Measurements from ENCODE around the gene GLG1. TPM values are rescaled to one million over a fixed set of nuclear protein-coding genes. Genes with fewer than 3 reads are reported as not detected.

The GLG1 gene
- polyA plus RNA-seq, 2 donors, result 17.9 to 20.6 TPM

DNA sequence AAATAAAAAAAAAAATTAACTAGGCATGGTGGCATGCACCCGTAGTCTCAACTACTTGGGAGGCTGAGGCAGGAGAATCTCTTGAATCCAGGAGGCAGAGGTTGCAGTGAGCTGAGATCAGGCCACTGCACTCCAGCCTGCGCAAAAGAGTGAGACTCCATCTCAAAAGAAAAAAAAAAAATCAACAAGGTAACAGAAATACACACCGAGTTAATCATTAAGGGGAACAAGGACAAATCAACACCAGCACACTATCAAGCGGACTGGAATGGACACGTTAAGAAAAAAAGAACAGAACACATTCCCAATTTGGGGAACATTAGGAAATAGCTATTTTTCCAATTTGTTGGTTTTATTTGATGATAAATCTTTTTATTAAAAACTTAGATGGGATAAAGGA is 28.4 kb upstream of the GLG1 start:
- no peak overlapping the region for H3K27ac ChIP-seq (ENCODE audit: low read depth in 2 of 2, low read length in 1 of 2)
- WGBS, 2 donors, result 67 to 76% methylated on average over 5 of the region's 5 CpGs
- H3K9me3 ChIP-seq (ENCODE audit: control insufficient read depth in 2 of 2, insufficient read depth in 1 of 2, low read depth in 1 of 2, low read length in 1 of 2), result no peaks in the 10 kb centered on the region
- H3K36me3 ChIP-seq (ENCODE audit: control insufficient read depth in 2 of 2, insufficient read depth in 2 of 2, low read length in 1 of 2), result peaks cover 18 to 20% of the 10 kb centered on the region in 2 donors
- no peak overlapping the region for H3K4me3 ChIP-seq (ENCODE audit: low read depth in 1 of 2, low read length in 2 of 2)
- no peaks in the 10 kb centered on the region for H3K4me1 ChIP-seq (ENCODE audit: control insufficient read depth in 2 of 2, insufficient read depth in 2 of 2, low read length in 1 of 2)
- no peaks in the 10 kb centered on the region for H3K27me3 ChIP-seq (ENCODE audit: control insufficient read depth in 1 of 2, insufficient read depth in 2 of 2, low read length in 2 of 2)

DNA sequence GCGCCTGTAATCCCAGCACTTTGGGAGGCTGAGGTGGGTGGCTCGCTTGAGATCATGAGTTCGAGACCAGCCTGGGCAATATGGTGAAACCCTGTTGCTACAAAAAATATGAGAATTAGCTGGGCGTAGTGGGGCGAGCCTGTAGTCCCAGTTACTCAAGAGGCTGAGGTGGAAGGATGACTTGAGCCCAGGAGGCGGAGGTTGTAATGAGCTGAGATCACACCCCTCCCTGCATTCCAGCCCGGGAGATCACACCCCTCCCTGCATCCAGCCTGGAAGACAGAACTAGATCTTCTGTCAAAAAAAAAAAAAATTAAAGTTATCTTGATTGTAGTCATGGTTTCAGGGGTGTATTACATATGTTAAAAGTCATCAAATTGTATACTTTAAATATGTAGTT is 26.8 kb upstream of the GLG1 start:
- whole genome bisulfite sequencing, 2 donors, result 80 to 85% methylated on average over 7 of the region's 7 CpGs
- Histone ChIP-seq H3K36me3 (ENCODE audit: control insufficient read depth in 2 of 2, insufficient read depth in 2 of 2, low read length in 1 of 2) (peaks cover 18 to 21% of the 10 kb centered on the region in 2 donors), H3K27me3 (ENCODE audit: control insufficient read depth in 1 of 2, insufficient read depth in 2 of 2, low read length in 2 of 2) (no peaks in the 10 kb centered on the region)

DNA sequence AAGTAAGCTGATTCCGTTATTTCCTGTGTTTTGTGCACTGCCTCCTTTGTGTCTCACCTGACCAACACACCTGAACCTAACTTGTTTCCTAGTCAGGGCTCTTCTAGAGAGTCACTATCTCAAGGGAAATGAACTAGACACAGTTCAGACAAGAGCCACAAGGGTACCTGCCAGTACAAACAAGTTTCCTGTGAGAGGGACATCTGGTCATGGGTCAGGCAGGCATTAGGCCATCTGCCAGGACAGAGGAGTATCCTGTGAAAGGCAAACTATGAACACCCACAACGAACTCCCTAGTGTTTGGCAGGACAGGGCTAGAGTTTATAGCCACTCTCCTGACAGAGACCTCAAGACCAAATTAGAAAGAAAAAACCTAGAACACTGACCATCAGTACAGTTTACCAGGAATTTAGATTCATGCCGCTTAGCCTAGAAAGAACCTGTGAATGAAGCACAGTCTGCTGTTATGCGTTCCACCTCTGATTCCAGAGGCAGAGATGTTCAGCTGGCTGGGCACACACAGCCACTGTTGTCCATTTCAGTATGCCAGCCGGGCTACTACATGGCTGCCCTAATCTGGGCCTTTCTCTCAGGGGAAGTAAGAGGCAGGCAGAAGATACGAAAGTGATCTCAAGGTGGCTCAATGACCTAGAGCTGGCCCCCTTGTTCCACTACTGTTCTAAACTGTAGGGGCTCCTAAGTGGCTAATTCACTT is 20.7 kb upstream of the GLG1 start:
- 73 to 83% methylated on average over 6 of the region's 6 CpGs for WGBS, 2 donors
- Histone ChIP-seq H3K27me3 (ENCODE audit: control insufficient read depth in 1 of 2, insufficient read depth in 2 of 2, low read length in 2 of 2) (no peaks in the 10 kb centered on the region), H3K27ac (ENCODE audit: low read depth in 2 of 2, low read length in 1 of 2) (no peak overlapping the region), H3K4me3 (ENCODE audit: low read depth in 1 of 2, low read length in 2 of 2) (no peak overlapping the region), H3K36me3 (ENCODE audit: control insufficient read depth in 2 of 2, insufficient read depth in 2 of 2, low read length in 1 of 2) (peaks cover 11 to 34% of the 10 kb centered on the region in 2 donors), H3K9me3 (ENCODE audit: control insufficient read depth in 2 of 2, insufficient read depth in 1 of 2, low read depth in 1 of 2, low read length in 1 of 2) (no peaks in the 10 kb centered on the region), H3K4me1 (ENCODE audit: control insufficient read depth in 2 of 2, insufficient read depth in 2 of 2, low read length in 1 of 2) (no peaks in the 10 kb centered on the region)

More for the DNA sequence above, 26.8 kb upstream of the GLG1 start:
- Histone ChIP-seq H3K9me3 (ENCODE audit: control insufficient read depth in 2 of 2, insufficient read depth in 1 of 2, low read depth in 1 of 2, low read length in 1 of 2) (no peaks in the 10 kb centered on the region), H3K4me1 (ENCODE audit: control insufficient read depth in 2 of 2, insufficient read depth in 2 of 2, low read length in 1 of 2) (no peaks in the 10 kb centered on the region), H3K4me3 (ENCODE audit: low read depth in 1 of 2, low read length in 2 of 2) (no peak overlapping the region), H3K27ac (ENCODE audit: low read depth in 2 of 2, low read length in 1 of 2) (no peak overlapping the region)

DNA sequence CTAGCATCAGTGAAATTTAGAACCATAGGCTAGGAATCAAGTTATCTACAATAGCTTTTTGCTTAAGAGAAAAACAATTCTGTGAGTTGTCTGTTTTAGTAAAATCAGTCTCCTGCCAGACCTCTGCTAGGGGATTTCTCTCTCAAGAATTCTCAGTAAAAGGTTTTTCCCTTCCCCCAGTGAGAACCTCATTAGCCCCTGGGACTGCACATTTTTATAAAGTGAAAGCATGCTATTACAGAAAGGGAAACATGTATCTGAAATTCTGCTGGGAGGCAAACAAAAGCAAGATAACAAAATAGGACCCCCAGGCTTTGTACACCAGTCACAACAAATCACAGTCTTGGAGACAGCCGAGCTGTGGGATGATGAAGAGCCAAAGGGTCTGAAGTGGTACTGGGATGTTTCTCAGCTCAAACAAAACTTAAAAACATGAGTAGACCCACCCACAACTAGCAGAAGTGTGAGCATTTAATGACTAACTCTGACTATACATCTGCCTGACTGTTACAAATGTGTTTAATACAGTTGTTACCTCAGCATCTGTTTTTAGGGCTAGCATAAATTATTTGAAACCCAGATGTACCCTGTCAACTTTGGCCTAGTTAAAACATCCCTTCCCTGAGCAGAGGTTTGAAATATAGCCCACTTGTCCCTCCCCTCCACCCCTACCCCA is 20.0 kb upstream of the GLG1 start:
- H3K27ac ChIP-seq (ENCODE audit: low read depth in 2 of 2, low read length in 1 of 2), result no peak overlapping the region
- H3K36me3 ChIP-seq (ENCODE audit: control insufficient read depth in 2 of 2, insufficient read depth in 2 of 2, low read length in 1 of 2), result peaks cover 9 to 32% of the 10 kb centered on the region in 2 donors
- no peak overlapping the region for H3K4me3 ChIP-seq (ENCODE audit: low read depth in 1 of 2, low read length in 2 of 2)
- H3K9me3 ChIP-seq (ENCODE audit: control insufficient read depth in 2 of 2, insufficient read depth in 1 of 2, low read depth in 1 of 2, low read length in 1 of 2), result no peaks in the 10 kb centered on the region
- H3K4me1 ChIP-seq (ENCODE audit: control insufficient read depth in 2 of 2, insufficient read depth in 2 of 2, low read length in 1 of 2), result no peaks in the 10 kb centered on the region
- 0 to 40% methylated on average over 1 of the region's 1 CpG for WGBS, 2 donors
- H3K27me3 ChIP-seq (ENCODE audit: control insufficient read depth in 1 of 2, insufficient read depth in 2 of 2, low read length in 2 of 2), result no peaks in the 10 kb centered on the region

DNA sequence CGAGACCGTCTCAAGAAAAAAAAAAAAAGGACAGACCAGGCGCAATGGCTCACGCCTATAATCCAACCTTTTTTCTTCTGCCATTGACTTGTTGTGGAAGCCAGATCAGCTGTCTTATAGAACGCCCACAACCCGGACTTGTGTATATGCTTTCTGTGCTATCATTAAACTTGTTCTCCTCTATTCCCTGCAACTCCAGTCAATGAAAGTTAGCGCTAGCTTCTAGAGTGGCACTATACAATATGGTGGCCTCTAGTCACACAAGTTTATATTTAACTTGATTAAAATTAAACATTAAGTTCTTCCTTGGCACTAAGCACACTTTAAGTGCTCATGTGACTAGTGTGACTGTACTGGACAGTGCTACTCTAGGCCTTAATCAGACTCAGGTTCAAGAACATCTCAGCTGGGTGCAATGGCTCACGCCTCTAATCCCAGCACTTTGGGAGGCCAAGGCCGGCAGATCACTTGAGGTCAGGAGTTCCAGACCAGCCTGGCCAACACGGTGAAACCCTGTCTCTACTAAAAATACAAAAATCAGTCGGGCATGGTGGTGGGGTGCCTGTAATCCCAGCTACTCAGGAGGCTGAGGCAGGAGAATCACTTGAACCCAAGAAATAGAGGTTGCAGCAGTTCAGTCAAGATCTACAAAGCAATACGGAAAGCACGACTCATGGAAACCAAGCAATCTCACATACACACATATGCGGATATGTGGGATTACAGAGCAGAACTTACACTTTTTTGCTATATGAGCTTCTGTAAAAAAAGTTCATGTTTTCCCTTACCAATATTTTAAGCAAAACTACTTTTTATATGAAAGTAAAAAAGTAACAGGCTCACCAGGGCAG is 18.8 kb upstream of the GLG1 start:
- Histone ChIP-seq H3K4me1 (ENCODE audit: control insufficient read depth in 2 of 2, insufficient read depth in 2 of 2, low read length in 1 of 2) (no peaks in the 10 kb centered on the region), H3K36me3 (ENCODE audit: control insufficient read depth in 2 of 2, insufficient read depth in 2 of 2, low read length in 1 of 2) (peaks cover 4 to 30% of the 10 kb centered on the region in 2 donors)
- 92% methylated on average over 14 of the region's 14 CpGs for WGBS, 2 donors

DNA sequence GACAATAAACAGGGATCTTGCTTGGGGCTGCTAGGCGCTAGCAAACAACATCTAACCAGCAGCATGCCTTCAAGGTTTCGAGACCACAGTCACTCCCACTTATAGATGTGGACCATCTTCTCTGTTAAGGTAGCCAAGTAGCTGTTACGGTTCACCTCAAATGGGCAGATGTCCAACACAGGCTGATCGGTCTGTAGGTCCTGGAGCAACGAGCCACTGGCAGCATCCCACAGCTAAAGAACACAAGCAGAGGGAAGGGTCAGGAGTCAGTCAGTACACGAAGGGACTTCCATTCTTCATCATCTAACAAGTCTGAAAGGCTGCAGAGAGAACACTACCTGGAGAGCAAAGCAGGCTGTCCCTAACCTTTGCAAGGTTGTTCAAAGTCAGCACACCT is 16.9 kb upstream of the GLG1 start:
- Histone ChIP-seq H3K36me3 (ENCODE audit: control insufficient read depth in 2 of 2, insufficient read depth in 2 of 2, low read length in 1 of 2) (peaks cover 4 to 24% of the 10 kb centered on the region in 2 donors), H3K9me3 (ENCODE audit: control insufficient read depth in 2 of 2, insufficient read depth in 1 of 2, low read depth in 1 of 2, low read length in 1 of 2) (no peaks in the 10 kb centered on the region), H3K27ac (ENCODE audit: low read depth in 2 of 2, low read length in 1 of 2) (no peak overlapping the region), H3K27me3 (ENCODE audit: control insufficient read depth in 1 of 2, insufficient read depth in 2 of 2, low read length in 2 of 2) (no peaks in the 10 kb centered on the region), H3K4me3 (ENCODE audit: low read depth in 1 of 2, low read length in 2 of 2) (no peak overlapping the region), H3K4me1 (ENCODE audit: control insufficient read depth in 2 of 2, insufficient read depth in 2 of 2, low read length in 1 of 2) (no peaks in the 10 kb centered on the region)
- WGBS, 2 donors, result 69 to 76% methylated on average over 6 of the region's 6 CpGs

More for the DNA sequence above, 18.8 kb upstream of the GLG1 start:
- Histone ChIP-seq H3K27ac (ENCODE audit: low read depth in 2 of 2, low read length in 1 of 2) (no peak overlapping the region), H3K9me3 (ENCODE audit: control insufficient read depth in 2 of 2, insufficient read depth in 1 of 2, low read depth in 1 of 2, low read length in 1 of 2) (no peaks in the 10 kb centered on the region), H3K27me3 (ENCODE audit: control insufficient read depth in 1 of 2, insufficient read depth in 2 of 2, low read length in 2 of 2) (no peaks in the 10 kb centered on the region), H3K4me3 (ENCODE audit: low read depth in 1 of 2, low read length in 2 of 2) (no peak overlapping the region)

DNA sequence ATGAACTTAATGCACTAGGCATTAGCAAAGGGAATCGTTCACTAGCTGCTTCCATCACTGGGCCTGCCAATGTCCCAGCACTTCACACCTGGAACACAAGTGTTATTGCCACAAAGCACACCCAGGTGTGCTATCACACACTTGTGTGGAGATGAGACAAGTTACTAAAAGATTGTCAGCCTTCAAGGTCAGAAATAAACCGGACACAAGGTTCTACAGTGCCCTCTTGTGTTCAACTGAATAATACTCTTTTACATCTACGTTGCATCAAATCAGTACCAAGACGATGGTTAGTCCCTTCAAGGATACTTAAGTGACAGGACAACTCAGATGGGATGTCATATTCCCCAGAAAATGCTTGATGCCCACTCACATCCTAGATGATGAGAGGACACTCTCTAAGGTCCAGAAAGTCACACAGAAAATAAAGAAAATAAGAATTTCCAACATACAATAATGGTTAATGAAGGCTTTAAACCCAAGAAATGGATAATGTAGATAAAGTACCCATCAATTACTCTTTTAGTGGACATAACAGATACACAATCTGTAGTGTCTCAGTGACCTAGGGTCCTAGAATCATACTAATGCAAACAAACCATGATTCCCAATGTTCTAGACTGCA is 16.4 kb upstream of the GLG1 start:
- H3K4me1 ChIP-seq (ENCODE audit: control insufficient read depth in 2 of 2, insufficient read depth in 2 of 2, low read length in 1 of 2), result no peaks in the 10 kb centered on the region
- peaks cover 4 to 22% of the 10 kb centered on the region in 2 donors for H3K36me3 ChIP-seq (ENCODE audit: control insufficient read depth in 2 of 2, insufficient read depth in 2 of 2, low read length in 1 of 2)
- no peak overlapping the region for H3K27ac ChIP-seq (ENCODE audit: low read depth in 2 of 2, low read length in 1 of 2)
- H3K4me3 ChIP-seq (ENCODE audit: low read depth in 1 of 2, low read length in 2 of 2), result no peak overlapping the region
- H3K27me3 ChIP-seq (ENCODE audit: control insufficient read depth in 1 of 2, insufficient read depth in 2 of 2, low read length in 2 of 2), result no peaks in the 10 kb centered on the region
- WGBS, 2 donors, result 29% methylated on average over 4 of the region's 4 CpGs
- no peaks in the 10 kb centered on the region for H3K9me3 ChIP-seq (ENCODE audit: control insufficient read depth in 2 of 2, insufficient read depth in 1 of 2, low read depth in 1 of 2, low read length in 1 of 2)

DNA sequence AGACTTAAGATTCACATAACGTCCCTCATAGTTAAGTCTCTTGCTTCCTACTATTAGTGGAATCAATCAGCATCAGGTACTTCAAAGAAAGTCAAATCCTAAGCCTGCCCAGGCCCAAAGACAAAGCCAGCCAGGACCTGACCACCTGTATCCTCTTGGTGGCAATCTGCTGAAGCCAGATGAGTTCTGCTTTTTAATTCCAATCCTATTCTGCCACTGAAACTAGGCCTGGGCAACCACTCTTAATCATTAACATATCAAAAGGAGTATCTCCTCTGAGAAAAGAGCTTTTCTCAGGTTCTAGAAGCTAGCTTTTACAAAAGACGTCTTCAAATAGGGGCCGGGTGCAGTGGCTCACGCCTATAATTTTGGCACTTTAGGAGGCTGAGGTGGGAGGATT is 15.1 kb upstream of the GLG1 start:
- Histone ChIP-seq H3K4me3 (ENCODE audit: low read depth in 1 of 2, low read length in 2 of 2) (no peak overlapping the region), H3K36me3 (ENCODE audit: control insufficient read depth in 2 of 2, insufficient read depth in 2 of 2, low read length in 1 of 2) (peaks cover under 1 to 13% of the 10 kb centered on the region in 2 donors), H3K27ac (ENCODE audit: low read depth in 2 of 2, low read length in 1 of 2) (no peak overlapping the region), H3K27me3 (ENCODE audit: control insufficient read depth in 1 of 2, insufficient read depth in 2 of 2, low read length in 2 of 2) (no peaks in the 10 kb centered on the region), H3K9me3 (ENCODE audit: control insufficient read depth in 2 of 2, insufficient read depth in 1 of 2, low read depth in 1 of 2, low read length in 1 of 2) (no peaks in the 10 kb centered on the region), H3K4me1 (ENCODE audit: control insufficient read depth in 2 of 2, insufficient read depth in 2 of 2, low read length in 1 of 2) (no peaks in the 10 kb centered on the region)
- 93 to 94% methylated on average over 4 of the region's 4 CpGs for WGBS, 2 donors

DNA sequence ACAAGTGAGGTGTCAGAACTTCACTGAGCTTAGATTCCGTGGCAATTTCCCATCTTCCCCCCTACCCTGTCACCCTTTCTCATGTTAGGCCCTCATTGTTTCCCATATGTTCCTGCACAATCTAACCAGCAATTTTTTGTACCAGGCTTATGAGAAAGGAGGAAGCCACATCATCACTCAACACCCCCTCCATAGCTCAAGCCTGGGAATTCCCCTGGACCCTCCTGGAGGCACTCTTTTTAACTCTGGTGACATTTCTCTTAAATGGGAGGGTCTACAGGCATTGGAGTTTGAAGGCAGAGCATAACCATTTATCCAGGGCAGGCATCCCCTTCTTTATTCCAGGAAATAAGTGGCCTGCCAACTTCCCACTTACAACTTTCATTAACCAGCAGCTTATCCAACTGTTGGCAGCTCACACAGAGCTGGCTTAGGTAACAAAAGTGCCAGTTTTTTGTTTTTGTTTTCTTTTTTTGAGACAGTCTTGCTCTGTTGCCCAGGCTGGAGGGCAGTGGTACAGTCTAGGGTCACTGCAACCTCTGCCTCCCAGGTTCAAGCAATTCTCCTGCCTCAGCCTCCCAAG is 10.4 kb upstream of the GLG1 start:
- Histone ChIP-seq H3K27ac (ENCODE audit: low read depth in 2 of 2, low read length in 1 of 2) (no peak overlapping the region), H3K27me3 (ENCODE audit: control insufficient read depth in 1 of 2, insufficient read depth in 2 of 2, low read length in 2 of 2) (no peaks in the 10 kb centered on the region), H3K4me1 (ENCODE audit: control insufficient read depth in 2 of 2, insufficient read depth in 2 of 2, low read length in 1 of 2) (no peaks in the 10 kb centered on the region), H3K36me3 (ENCODE audit: control insufficient read depth in 2 of 2, insufficient read depth in 2 of 2, low read length in 1 of 2) (peaks cover 0 to 4% of the 10 kb centered on the region in 2 donors), H3K4me3 (ENCODE audit: low read depth in 1 of 2, low read length in 2 of 2) (no peak overlapping the region), H3K9me3 (ENCODE audit: control insufficient read depth in 2 of 2, insufficient read depth in 1 of 2, low read depth in 1 of 2, low read length in 1 of 2) (no peaks in the 10 kb centered on the region)
- WGBS, 2 donors, result 94 to 95% methylated on average over 1 of the region's 1 CpG

Measured in esophagus (tissue), 2 donors.